Bronchial epithelial cell (primary cell): ENCODE measurements around the gene KRTAP2-2. TPM values are rescaled to one million over a fixed set of nuclear protein-coding genes. Genes with fewer than 3 reads are reported as not detected.
"Not testable (repeated sequence)": the region's sequence is repeated elsewhere in the genome, so short reads cannot be mapped to it uniquely, and the experiment has no call there.

ENCODE experiments used
- DNase-seq: peaks from one replicate; pipeline ENCODE4 v3.0.0-alpha.2; 2010; ENCODE audit warnings: low read depth
- FAIRE-seq: peaks from 2 replicates; lab custom pipeline; 2011; peaks lifted over from hg19 to GRCh38; lab: Jason Lieb, UNC
- H3K27me3 ChIP-seq: 2 replicates; pipeline ENCODE4 v1.5.1; 2011; ENCODE audit warnings: low read length; ENCODE audit not compliant: control insufficient read depth, insufficient read depth
- H3K36me3 ChIP-seq: 2 replicates; pipeline ENCODE4 v1.5.1; 2011; ENCODE audit warnings: low read length; ENCODE audit not compliant: control insufficient read depth, insufficient read depth
- H3K4me3 ChIP-seq: 2 replicates; pipeline ENCODE4 v1.5.1; 2011; ENCODE audit warnings: mild to moderate bottlenecking, low read depth, low read length, control low read depth
- CTCF ChIP-seq: IDR thresholded peaks from 2 replicates; pipeline ENCODE4 v1.5.1; 2011; ENCODE audit warnings: mild to moderate bottlenecking, moderate library complexity, low read length, control low read depth, inconsistent platforms; ENCODE audit not compliant: insufficient read depth, severe bottlenecking
- total RNA-seq: library from RNA; depleted of rRNA; stranded (reverse); fragments of >200 nt; gene quantifications from 2 replicates; pipeline ENCODE4 v1.2.1, GENCODE V29; 2014

The KRTAP2-2 gene
- total RNA-seq, 1 donor from 2014 or later, result not detected

- FAIRE-seq (no peak), DNase-seq (no peak)
- Histone ChIP-seq H3K4me3 (no peak overlapping the region), H3K36me3 (no peaks in the 10 kb centered on the region), H3K27me3 (no peaks in the 10 kb centered on the region)
- TF ChIP-seq CTCF, result no peak
These were observed 1.0 kb downstream of the KRTAP2-2 start for GRCh38 chr17:41054025-41054424.

- Histone ChIP-seq H3K4me3 (no peak overlapping the region), H3K27me3 (no peaks in the 10 kb centered on the region), H3K36me3 (no peaks in the 10 kb centered on the region)
- no peak for TF ChIP-seq CTCF
- FAIRE-seq (no peak), DNase-seq (no peak)
These were observed 2.5 kb downstream of the KRTAP2-2 start for GRCh38 chr17:41052566-41052965.

- peak; percentile 23 for FAIRE-seq
- no peaks in the 10 kb centered on the region for H3K27me3 ChIP-seq
- no peak for TF ChIP-seq CTCF
- H3K4me3 ChIP-seq, result no peak overlapping the region
- DNase-seq, result no peak
- no peaks in the 10 kb centered on the region for H3K36me3 ChIP-seq
These were observed 5.9 kb downstream of the KRTAP2-2 start for GRCh38 chr17:41049110-41049509.

GRCh38 chr17:41048441-41048840 is 6.6 kb downstream of the KRTAP2-2 start:
- no peaks in the 10 kb centered on the region for H3K36me3 ChIP-seq
- H3K27me3 ChIP-seq, result no peaks in the 10 kb centered on the region
- no peak overlapping the region for H3K4me3 ChIP-seq
- TF ChIP-seq CTCF, result no peak
- FAIRE-seq (no peak), DNase-seq (peak; percentile 31)

- FAIRE-seq, H3K36me3 ChIP-seq, DNase-seq, H3K27me3 ChIP-seq, H3K4me3 ChIP-seq: not testable (repeated sequence)
These were observed 8.1 kb downstream of the KRTAP2-2 start, which contains the start of gene KRTAP2-1 for GRCh38 chr17:41046735-41047465. TSS of gene KRTAP2-1 (minus strand) at chr17:41047316. CDS start at chr17:41047267, 49 bp downstream.

GRCh38 chr17:41042953-41043352 is 12.1 kb downstream of the KRTAP2-2 start:
- H3K4me3 ChIP-seq, result no peak overlapping the region
- no peak for DNase-seq
- no peak for TF ChIP-seq CTCF
- no peaks in the 10 kb centered on the region for H3K36me3 ChIP-seq
- FAIRE-seq, result no peak
- H3K27me3 ChIP-seq, result no peaks in the 10 kb centered on the region

- not testable (repeated sequence) for H3K27me3 ChIP-seq, H3K36me3 ChIP-seq, DNase-seq, H3K4me3 ChIP-seq
- FAIRE-seq, result peak; percentile 13
These were observed 14.1 kb downstream of the KRTAP2-2 start, which contains the start of gene KRTAP1-1 for GRCh38 chr17:41040783-41041571. TSS of gene KRTAP1-1 (minus strand) at chr17:41041450. CDS start at chr17:41041397, 53 bp downstream.
